Adipocyte (in vitro differentiated cells): Measurements from ENCODE around the gene DNASE2.
"Not testable (repeated sequence)": the region's sequence is repeated elsewhere in the genome, so short reads cannot be mapped to it uniquely, and the experiment has no call there.

Experiments used
- DNase-seq: peaks from one replicate; pipeline ENCODE4 v3.0.0-alpha.2; 2015; ENCODE audit warnings: low read depth
- H3K27me3 ChIP-seq: replicated peaks from 2 replicates; pipeline ENCODE4 v1.7.0; 2013; ENCODE audit warnings: mild to moderate bottlenecking, low read length, moderate library complexity; ENCODE audit not compliant: control insufficient read depth, insufficient read depth
- H3K36me3 ChIP-seq: 2 replicates; pipeline ENCODE4 v1.7.0; 2013; ENCODE audit warnings: low read length, mild to moderate bottlenecking, moderate library complexity; ENCODE audit not compliant: control insufficient read depth, insufficient read depth, severe bottlenecking
- H3K4me1 ChIP-seq: 2 replicates; pipeline ENCODE4 v1.7.0; 2013; ENCODE audit warnings: mild to moderate bottlenecking, low read length, moderate library complexity; ENCODE audit not compliant: control insufficient read depth, insufficient read depth
- H3K4me3 ChIP-seq: 2 replicates; pipeline ENCODE4 v1.7.0; 2013; ENCODE audit warnings: mild to moderate bottlenecking, low read length, moderate library complexity
- H3K9ac ChIP-seq: 2 replicates; pipeline ENCODE4 v1.7.0; 2013; ENCODE audit warnings: mild to moderate bottlenecking, low read length, moderate library complexity
- H3K9me3 ChIP-seq: 2 replicates; pipeline ENCODE4 v1.7.0; 2013; ENCODE audit warnings: mild to moderate bottlenecking, low read length, moderate library complexity; ENCODE audit not compliant: control insufficient read depth

DNASE2 gene, protein sequence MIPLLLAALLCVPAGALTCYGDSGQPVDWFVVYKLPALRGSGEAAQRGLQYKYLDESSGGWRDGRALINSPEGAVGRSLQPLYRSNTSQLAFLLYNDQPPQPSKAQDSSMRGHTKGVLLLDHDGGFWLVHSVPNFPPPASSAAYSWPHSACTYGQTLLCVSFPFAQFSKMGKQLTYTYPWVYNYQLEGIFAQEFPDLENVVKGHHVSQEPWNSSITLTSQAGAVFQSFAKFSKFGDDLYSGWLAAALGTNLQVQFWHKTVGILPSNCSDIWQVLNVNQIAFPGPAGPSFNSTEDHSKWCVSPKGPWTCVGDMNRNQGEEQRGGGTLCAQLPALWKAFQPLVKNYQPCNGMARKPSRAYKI

DNA sequence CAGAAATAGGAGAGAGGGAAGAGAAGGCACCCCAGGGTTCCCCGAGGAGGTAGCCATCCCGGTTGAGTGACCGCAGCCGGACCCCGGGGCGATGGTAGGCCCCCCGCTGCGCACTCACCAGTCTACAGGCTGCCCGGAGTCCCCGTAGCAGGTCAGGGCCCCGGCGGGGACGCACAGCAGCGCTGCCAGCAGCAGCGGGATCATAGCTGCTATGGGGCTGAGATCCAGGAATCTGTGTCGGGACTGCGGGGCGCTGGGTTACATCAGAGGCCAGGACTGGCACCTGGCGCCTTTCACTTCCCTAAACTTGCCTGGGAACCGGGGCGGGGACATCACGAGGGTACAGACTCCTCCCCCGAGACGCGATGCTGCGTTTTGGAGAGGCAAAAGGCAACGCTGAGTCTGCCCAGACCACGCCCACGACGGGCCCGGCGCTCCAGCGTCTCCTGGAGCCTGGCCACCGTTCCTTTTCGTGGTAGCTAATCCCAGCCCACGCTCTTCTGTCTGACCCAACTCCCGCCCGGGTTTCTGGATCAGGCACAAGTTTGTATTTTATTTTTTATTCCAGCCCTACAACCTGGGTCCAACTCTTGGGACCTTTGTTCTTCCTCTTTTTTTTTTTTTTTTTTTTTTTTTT, at the start of gene DNASE2:
DNASE2 (minus strand) TSS at position 278 of the 637 bp plus-strand sequence; CDS start at position 204, 74 bp downstream.
- Histone ChIP-seq H3K9ac (peak within 1 kb of the TSS; percentile 91), H3K27me3 (peaks cover 9% of the 10 kb centered on the region), H3K4me3 (peak within 1 kb of the TSS; percentile 91), H3K36me3 (peaks cover 10% of the 10 kb centered on the region), H3K9me3 (no peaks in the 10 kb centered on the region), H3K4me1 (peaks cover 31% of the 10 kb centered on the region)
- peak; percentile 98 for DNase-seq

DNA sequence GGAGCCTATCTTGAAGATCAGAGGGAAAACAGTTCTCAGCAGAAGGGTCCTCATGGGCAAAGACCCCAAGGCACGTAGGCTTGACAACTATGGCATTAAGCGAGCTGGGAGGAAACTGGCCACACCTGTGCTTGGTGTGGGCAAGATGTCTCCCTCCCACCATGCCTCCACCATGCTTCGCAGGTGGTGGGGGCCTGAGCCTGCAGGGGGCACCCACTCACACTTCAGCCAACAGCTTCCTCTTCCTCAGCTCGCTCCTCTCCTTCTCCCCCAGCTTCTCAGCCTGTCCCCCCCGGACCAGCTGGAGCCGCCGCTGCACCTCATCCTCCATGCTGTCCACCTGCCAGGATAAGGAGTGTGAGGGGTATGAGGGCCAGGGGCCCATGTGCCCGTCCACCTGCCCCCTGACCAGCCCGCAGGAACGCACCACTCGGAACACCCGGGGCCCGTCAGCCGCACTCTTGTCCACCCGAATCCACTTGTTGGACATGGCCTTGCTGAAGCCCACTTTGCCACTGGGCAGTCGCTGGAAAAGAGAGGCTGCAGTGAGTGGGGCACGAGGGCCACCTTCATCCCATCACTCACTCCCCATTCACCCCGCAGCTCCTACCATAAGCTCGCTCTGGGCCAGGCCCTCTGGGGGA, 48.9 kb upstream of the DNASE2 start:
- DNase-seq = no peak
- Histone ChIP-seq H3K9me3 (no peaks in the 10 kb centered on the region), H3K9ac (no peak overlapping the region), H3K4me1 (peaks cover 14% of the 10 kb centered on the region), H3K4me3 (no peak overlapping the region), H3K27me3 (no peaks in the 10 kb centered on the region), H3K36me3 (peaks cover 46% of the 10 kb centered on the region)

DNA sequence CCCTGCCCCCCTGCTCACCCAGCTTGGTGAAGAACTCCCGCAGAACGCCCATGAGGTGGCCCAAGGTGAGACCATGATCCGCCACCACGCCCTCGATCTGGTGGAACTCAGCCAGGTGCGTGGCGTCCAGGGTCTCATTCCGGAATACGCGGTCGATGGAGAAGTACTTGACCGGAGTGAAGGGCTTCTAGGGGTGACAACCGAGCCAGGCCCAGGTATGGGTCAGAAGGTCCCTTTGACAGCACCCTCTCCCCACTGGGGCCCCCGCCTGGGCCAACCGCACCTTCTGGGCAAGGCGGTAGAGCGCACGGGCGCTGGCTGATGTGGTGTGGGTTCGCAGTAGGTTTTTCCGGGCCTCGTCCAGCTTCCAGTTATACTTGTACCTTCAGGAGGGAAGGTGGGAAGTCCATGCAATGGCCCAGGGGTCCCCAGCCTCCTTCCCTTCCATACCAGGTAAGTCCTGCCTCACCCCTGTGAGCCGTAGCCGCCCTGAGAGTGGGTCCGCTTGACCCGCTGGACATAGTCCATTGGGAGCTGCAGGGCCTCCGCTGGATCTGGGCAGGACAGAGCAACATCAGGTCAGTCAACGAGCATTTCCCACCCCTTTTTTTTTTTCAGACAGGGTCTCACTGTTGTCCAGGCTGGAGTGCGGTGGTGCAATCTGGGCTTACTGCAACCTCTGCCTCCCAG, 43.5 kb upstream of the DNASE2 start:
- no peak overlapping the region for H3K9ac ChIP-seq
- no peaks in the 10 kb centered on the region for H3K4me1 ChIP-seq
- peaks cover 63% of the 10 kb centered on the region for H3K36me3 ChIP-seq
- H3K9me3 ChIP-seq = no peaks in the 10 kb centered on the region
- no peak overlapping the region for H3K4me3 ChIP-seq
- no peak for DNase-seq
- no peaks in the 10 kb centered on the region for H3K27me3 ChIP-seq

DNA sequence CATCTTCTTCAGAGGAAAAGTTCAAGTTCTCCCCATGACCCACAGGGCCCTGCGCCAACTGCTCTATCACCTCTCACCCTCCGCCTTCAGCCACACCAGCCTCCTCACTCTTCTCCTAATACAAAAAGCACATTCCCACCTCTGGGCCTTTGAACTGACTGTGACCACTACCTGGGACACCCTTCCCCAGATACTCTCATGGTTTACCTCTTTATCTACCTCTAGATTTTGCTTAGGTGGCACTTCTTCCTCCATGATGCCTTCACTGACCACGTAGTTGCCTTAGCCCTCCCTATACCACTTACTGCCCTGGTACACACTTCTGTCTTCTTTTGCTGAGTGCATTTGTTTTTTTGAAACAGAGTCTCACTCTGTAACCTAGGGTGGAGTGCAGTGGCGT, 41.7 kb upstream of the DNASE2 start:
- Histone ChIP-seq H3K4me1 (peaks cover 3% of the 10 kb centered on the region), H3K4me3 (no peak overlapping the region), H3K9ac (no peak overlapping the region), H3K36me3 (peaks cover 46% of the 10 kb centered on the region), H3K27me3 (no peaks in the 10 kb centered on the region), H3K9me3 (no peaks in the 10 kb centered on the region)
- no peak for DNase-seq

DNA sequence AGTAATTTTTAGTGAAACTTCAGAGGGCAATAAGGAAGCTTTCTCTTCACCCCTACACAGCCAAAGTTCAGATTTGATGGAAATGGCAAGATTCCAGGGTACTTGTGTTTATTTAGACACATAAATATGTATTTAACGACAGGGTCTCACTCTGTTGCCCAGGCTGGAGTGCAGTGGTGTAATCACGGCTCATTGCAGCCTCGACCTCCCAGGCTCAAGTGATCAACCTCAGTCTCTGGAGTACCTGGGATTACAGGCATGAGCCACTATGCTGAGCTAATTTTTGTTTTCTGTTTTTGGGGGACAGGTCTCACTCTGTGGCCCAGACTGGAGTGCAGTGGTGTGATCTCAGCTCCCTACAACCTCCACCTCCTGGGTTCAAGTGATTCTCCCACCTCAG, 39.8 kb upstream of the DNASE2 start:
- H3K27me3 ChIP-seq = no peaks in the 10 kb centered on the region
- no peak for DNase-seq
- no peaks in the 10 kb centered on the region for H3K9me3 ChIP-seq
- H3K4me1 ChIP-seq = peaks cover 3% of the 10 kb centered on the region
- H3K4me3 ChIP-seq = no peak overlapping the region
- H3K9ac ChIP-seq = no peak overlapping the region
- peaks cover 31% of the 10 kb centered on the region for H3K36me3 ChIP-seq

DNA sequence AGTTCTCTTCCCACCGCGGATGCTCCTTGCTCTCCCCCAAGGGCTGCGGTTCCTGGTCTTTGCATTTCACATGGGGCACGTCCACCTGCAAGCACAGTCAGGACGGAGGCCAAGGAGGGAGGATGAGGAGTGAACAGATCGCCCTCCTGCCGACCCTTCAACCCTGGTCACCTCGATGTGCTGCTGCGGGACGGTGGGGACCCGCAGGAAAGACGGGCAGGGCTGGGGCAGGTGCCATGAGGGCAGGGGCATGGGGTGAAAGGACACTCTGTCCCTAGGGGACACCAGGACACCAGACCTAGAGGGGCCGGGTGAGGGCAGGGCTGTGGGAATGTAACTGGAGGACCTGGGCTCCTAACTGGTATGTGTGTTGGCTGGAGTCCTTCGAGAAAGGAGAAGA, 37.0 kb upstream of the DNASE2 start:
- Histone ChIP-seq H3K9ac (no peak overlapping the region), H3K4me1 (peaks cover 10% of the 10 kb centered on the region), H3K4me3 (no peak overlapping the region), H3K36me3 (peaks cover 11% of the 10 kb centered on the region), H3K27me3 (no peaks in the 10 kb centered on the region), H3K9me3 (no peaks in the 10 kb centered on the region)
- DNase-seq = no peak

DNA sequence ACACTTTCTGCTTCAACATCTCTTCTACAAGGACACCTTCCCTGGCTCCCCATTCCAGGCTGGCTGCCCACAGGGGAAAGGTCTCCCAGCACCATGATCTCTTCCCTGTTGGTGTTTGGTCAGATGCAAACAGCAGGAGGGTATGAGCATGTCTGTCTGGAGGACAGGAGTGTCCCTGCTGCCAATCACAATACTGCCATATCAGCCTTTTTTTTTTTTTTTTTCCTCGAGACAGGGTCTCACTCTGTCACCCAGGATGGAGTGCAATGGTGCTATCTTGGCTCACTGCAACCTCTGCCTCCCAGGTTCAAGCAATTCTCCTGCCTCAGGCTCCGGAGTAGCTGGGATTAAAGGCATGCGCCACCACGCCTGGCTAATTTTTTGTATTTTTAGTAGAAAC, 34.6 kb upstream of the DNASE2 start:
- peaks cover 22% of the 10 kb centered on the region for H3K4me1 ChIP-seq
- H3K9me3 ChIP-seq, H3K9ac ChIP-seq, H3K36me3 ChIP-seq, H3K4me3 ChIP-seq, H3K27me3 ChIP-seq, DNase-seq: not testable (repeated sequence)

DNA sequence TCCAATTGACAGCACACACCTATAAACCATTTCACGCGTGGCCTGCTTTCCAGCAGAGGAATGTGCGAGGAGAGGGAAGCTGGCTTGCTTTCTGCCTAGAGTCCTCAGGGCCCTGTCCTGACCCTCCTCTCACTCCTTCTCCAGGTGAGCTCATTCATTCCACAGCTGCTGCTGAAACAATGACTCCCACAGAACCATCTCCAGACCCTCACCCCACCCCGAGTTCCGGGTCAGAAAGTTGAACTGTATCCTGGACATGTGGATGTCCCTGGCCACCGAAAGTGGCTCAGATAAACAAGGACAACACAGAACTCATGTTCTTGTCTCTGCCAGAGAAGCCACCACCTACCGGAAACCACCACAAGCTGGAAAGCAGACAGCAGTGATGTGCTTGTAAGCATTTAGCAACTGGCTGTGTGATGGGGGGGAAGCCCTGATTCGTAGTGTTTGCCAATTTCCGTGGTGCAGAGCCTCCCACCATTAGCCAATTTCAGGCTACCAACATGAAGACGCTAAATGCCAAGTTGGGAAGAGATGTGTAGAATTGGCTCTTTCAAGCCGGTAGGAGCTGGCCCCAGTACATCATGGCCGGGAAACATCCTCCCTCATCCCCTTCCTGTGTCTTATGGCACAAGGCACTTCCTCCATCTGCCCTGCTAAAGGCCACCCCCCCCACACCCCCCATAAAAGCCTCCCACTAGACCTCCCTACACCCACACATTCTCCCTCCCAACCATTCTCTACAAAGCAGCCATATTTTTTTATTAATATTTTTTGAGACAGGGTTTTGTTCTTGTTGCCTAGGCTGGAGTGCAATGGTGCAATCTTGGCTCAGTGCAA, 32.8 kb upstream of the DNASE2 start:
- Histone ChIP-seq H3K36me3 (no peaks in the 10 kb centered on the region), H3K4me3 (no peak overlapping the region), H3K4me1 (peaks cover 22% of the 10 kb centered on the region), H3K9me3 (no peaks in the 10 kb centered on the region), H3K27me3 (no peaks in the 10 kb centered on the region), H3K9ac (no peak overlapping the region)
- no peak for DNase-seq

DNA sequence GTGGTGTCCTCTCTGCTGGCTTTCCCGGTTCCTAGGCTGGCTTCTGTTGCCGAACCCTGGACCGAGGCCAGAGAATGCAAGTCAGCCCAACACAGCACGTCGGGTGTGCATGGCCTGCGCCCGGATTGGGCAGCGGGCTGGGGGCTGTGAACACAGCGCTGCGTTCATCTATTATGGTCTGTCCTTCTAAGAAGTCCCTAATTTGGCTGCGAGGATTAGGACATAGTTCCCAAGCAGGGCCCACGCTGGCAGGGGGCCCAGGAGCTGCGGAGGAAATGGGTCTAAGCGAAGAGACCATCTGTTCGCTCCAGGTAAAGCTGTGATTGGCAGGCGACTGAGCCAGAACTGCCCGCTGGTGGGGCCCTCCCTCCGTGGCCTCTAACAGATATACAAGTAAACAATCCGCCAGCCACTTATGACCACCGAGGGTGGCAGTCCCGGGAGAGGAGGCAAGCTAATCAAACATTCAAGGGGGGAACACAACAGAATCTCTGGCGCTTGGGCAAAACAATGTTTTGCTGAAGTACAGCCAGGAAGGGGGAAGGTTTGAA, 31.8 kb upstream of the DNASE2 start:
- Histone ChIP-seq H3K27me3 (no peaks in the 10 kb centered on the region), H3K36me3 (no peaks in the 10 kb centered on the region), H3K4me1 (peaks cover 19% of the 10 kb centered on the region), H3K9ac (peak overlapping the region; percentile 61), H3K9me3 (no peaks in the 10 kb centered on the region), H3K4me3 (peak overlapping the region; percentile 57)
- peak; percentile 59 for DNase-seq

DNA sequence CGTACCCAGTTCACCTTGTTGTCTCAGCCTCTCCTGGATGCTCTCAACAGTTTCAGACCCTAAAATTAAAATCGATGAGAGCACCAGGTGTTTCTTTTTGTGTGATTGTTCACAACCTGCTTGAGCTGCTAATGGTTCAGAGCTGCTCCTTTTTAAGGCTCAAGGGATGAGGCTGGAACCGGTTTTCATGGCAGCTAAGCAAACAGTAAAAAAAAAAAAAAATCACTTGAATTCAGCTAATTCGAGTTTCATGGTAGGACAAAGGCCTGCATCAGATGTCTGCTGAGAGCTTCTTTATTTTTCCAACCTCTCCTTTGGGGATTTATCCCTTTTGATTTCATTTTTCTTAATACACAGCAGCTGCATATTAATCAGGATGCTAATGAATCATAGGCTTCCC, 31.3 kb upstream of the DNASE2 start:
- Histone ChIP-seq H3K36me3 (no peaks in the 10 kb centered on the region), H3K27me3 (no peaks in the 10 kb centered on the region), H3K9ac (peak overlapping the region; percentile 61), H3K4me3 (peak overlapping the region; percentile 57), H3K4me1 (peaks cover 19% of the 10 kb centered on the region), H3K9me3 (no peaks in the 10 kb centered on the region)
- no peak for DNase-seq
